WTC11 (cell line): ENCODE results near the gene AKT2. TPM values are rescaled to one million over a fixed set of nuclear protein-coding genes. Genes with fewer than 3 reads are reported as not detected.

Experiments used
- ATAC-seq: fragments of 200-7000 bp; cut with Tn5 transposase; 2 replicates; pipeline ENCODE4 v1.10.0; 2021; ENCODE audit warnings: mild to moderate bottlenecking, moderate library complexity
- CTCF ChIA-PET: fragments of 300-600 bp; sonication (Branson Sonifier 250); formaldehyde crosslinking; loops from one replicate; lab custom pipeline; 2021; ENCODE audit warnings: antibody characterized with exemption; lab: Charles Lee
- POLR2A ChIA-PET: fragments of 350-600 bp; sonication (Branson Sonifier 250); formaldehyde crosslinking; loops from one replicate; lab custom pipeline; 2021; ENCODE audit warnings: antibody characterized with exemption; lab: Charles Lee
- DNase-seq: peaks from one replicate; pipeline ENCODE4 v3.0.0; 2021; ENCODE audit warnings: low spot score
- H3K27ac Mint-ChIP-seq: 2 replicates; pipeline ENCODE4 v1.8.0; 2021; ENCODE audit warnings: mixed read lengths
- H3K27me3 Mint-ChIP-seq: 2 replicates; pipeline ENCODE4 v1.8.0; 2021; ENCODE audit warnings: low read depth, mild to moderate bottlenecking, moderate library complexity, mixed read lengths
- H3K36me3 Mint-ChIP-seq: 2 replicates; pipeline ENCODE4 v1.8.0; 2021; ENCODE audit warnings: mixed read lengths
- H3K4me1 Mint-ChIP-seq: 2 replicates; pipeline ENCODE4 v1.8.0; 2022; ENCODE audit warnings: mixed read lengths
- H3K4me3 Mint-ChIP-seq: 2 replicates; pipeline ENCODE4 v1.8.0; 2021; ENCODE audit warnings: mild to moderate bottlenecking, moderate library complexity, mixed read lengths
- H3K9me3 Mint-ChIP-seq: 2 replicates; pipeline ENCODE4 v1.8.0; 2021; ENCODE audit warnings: mixed read lengths
- ATF6 ChIP-seq: sonication (generic); formaldehyde crosslinking; IDR thresholded peaks from 2 replicates; pipeline ENCODE4 v1.8.1; 2023; ENCODE audit warnings: mild to moderate bottlenecking, missing genetic modification reagents
- CTCF ChIP-seq: fragments of 200-600 bp; IDR thresholded peaks from 2 replicates; pipeline ENCODE4 v1.8.0; 2022; ENCODE audit warnings: antibody characterized with exemption
- ERG ChIP-seq: fragments of 250-450 bp; sonication (Bioruptor Pico); IDR thresholded peaks from 2 replicates; pipeline ENCODE4 v1.8.0; 2021; ENCODE audit warnings: mild to moderate bottlenecking
- GABPB1 ChIP-seq: sonication (generic); formaldehyde crosslinking; IDR thresholded peaks from 2 replicates; pipeline ENCODE4 v1.8.1; 2023; ENCODE audit warnings: mild to moderate bottlenecking, missing genetic modification reagents
- GRHL2 ChIP-seq: fragments of 250-450 bp; sonication (Bioruptor Pico); IDR thresholded peaks from 2 replicates; pipeline ENCODE4 v1.8.0; 2022; ENCODE audit warnings: mild to moderate bottlenecking, moderate library complexity; ENCODE audit not compliant: insufficient replicate concordance, severe bottlenecking
- IRF2 ChIP-seq: sonication (generic); formaldehyde crosslinking; IDR thresholded peaks from 2 replicates; pipeline ENCODE4 v1.8.0; 2022; ENCODE audit warnings: low read depth, missing genetic modification reagents, borderline replicate concordance
- JUN ChIP-seq: sonication (generic); formaldehyde crosslinking; IDR thresholded peaks from 2 replicates; pipeline ENCODE4 v1.8.0; 2023; ENCODE audit warnings: mild to moderate bottlenecking, missing genetic modification reagents
- RORB ChIP-seq: fragments of 250-450 bp; sonication (Bioruptor Pico); IDR thresholded peaks from 2 replicates; pipeline ENCODE4 v1.9.0; 2021; ENCODE audit warnings: mild to moderate bottlenecking
- SP1 ChIP-seq: sonication (generic); formaldehyde crosslinking; conservative IDR thresholded peaks from 2 replicates; pipeline ENCODE4 v1.8.1; 2022; ENCODE audit warnings: missing genetic modification reagents
- TCF7 ChIP-seq: sonication (generic); formaldehyde crosslinking; IDR thresholded peaks from 2 replicates; pipeline ENCODE4 v1.8.0; 2022; ENCODE audit warnings: mild to moderate bottlenecking, low read depth, missing genetic modification reagents, moderate library complexity
- TEAD4 ChIP-seq: sonication (generic); formaldehyde crosslinking; IDR thresholded peaks from 2 replicates; pipeline ENCODE4 v1.8.0; 2022; ENCODE audit warnings: mild to moderate bottlenecking, missing genetic modification reagents
- USF1 ChIP-seq: sonication (generic); formaldehyde crosslinking; IDR thresholded peaks from 2 replicates; pipeline ENCODE4 v1.8.0; 2022; ENCODE audit warnings: mild to moderate bottlenecking, missing genetic modification reagents
- ZBTB21 ChIP-seq: sonication (generic); formaldehyde crosslinking; IDR thresholded peaks from 2 replicates; pipeline ENCODE4 v1.8.1; 2023; ENCODE audit warnings: mild to moderate bottlenecking, missing genetic modification reagents, borderline replicate concordance
- ZNF138 ChIP-seq: sonication (generic); formaldehyde crosslinking; conservative IDR thresholded peaks from 2 replicates; pipeline ENCODE4 v1.8.1; 2022; ENCODE audit warnings: mild to moderate bottlenecking, moderate library complexity, missing genetic modification reagents
- ZNF263 ChIP-seq: sonication (generic); formaldehyde crosslinking; IDR thresholded peaks from 2 replicates; pipeline ENCODE4 v1.8.1; 2022; ENCODE audit warnings: low read depth, mild to moderate bottlenecking, moderate library complexity, missing genetic modification reagents
- ZNF281 ChIP-seq: sonication (generic); formaldehyde crosslinking; IDR thresholded peaks from 2 replicates; pipeline ENCODE4 v1.8.0; 2023; ENCODE audit warnings: mild to moderate bottlenecking, missing genetic modification reagents
- ZNF396 ChIP-seq: fragments of 250-450 bp; sonication (Bioruptor Pico); IDR thresholded peaks from 2 replicates; pipeline ENCODE4 v1.8.0; 2021; ENCODE audit warnings: mild to moderate bottlenecking, moderate library complexity, borderline replicate concordance
- total RNA-seq: library from RNA; stranded (reverse); gene quantifications from 3 replicates; pipeline ENCODE4 v1.2.3, GENCODE V29; 2021
- TF ChIP-seq, protein P1 (sequence below): sonication (generic); formaldehyde crosslinking; IDR thresholded peaks from 2 replicates; pipeline ENCODE4 v1.8.0; 2023; ENCODE audit warnings: missing genetic modification reagents
- TF ChIP-seq, protein P2 (sequence below): sonication (generic); formaldehyde crosslinking; IDR thresholded peaks from 2 replicates; pipeline ENCODE4 v1.8.1; 2022; ENCODE audit warnings: mild to moderate bottlenecking, moderate library complexity, missing genetic modification reagents
- TF ChIP-seq, protein P3 (sequence below): sonication (generic); formaldehyde crosslinking; IDR thresholded peaks from 2 replicates; pipeline ENCODE4 v1.8.1; 2022; ENCODE audit warnings: mild to moderate bottlenecking, missing genetic modification reagents, moderate library complexity, borderline replicate concordance
- TF ChIP-seq, protein P4 (sequence below): fragments of 250-450 bp; sonication (Bioruptor Pico); IDR thresholded peaks from 2 replicates; pipeline ENCODE4 v1.9.0; 2021; ENCODE audit warnings: mild to moderate bottlenecking

AKT2 gene
- total RNA-seq, 1 experiment from 2014 or later = 156 TPM

GRCh38 chr19:40322951-40323615 is 37.9 kb upstream of the AKT2 start:
- TF ChIP-seq, protein P1, sequence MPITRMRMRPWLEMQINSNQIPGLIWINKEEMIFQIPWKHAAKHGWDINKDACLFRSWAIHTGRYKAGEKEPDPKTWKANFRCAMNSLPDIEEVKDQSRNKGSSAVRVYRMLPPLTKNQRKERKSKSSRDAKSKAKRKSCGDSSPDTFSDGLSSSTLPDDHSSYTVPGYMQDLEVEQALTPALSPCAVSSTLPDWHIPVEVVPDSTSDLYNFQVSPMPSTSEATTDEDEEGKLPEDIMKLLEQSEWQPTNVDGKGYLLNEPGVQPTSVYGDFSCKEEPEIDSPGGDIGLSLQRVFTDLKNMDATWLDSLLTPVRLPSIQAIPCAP = no peak
- TF ChIP-seq, protein P2, sequence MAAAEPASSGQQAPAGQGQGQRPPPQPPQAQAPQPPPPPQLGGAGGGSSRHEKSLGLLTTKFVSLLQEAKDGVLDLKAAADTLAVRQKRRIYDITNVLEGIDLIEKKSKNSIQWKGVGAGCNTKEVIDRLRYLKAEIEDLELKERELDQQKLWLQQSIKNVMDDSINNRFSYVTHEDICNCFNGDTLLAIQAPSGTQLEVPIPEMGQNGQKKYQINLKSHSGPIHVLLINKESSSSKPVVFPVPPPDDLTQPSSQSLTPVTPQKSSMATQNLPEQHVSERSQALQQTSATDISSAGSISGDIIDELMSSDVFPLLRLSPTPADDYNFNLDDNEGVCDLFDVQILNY (CRISPR knock-in tag) = no peak
- TF ChIP-seq ATF6 (CRISPR knock-in tag) (no peak), USF1 (no peak), CTCF (no peak), TEAD4 (CRISPR knock-in tag) (no peak), JUN (CRISPR knock-in tag) (no peak), ZBTB21 (no peak)
- TF ChIP-seq, protein P3, sequence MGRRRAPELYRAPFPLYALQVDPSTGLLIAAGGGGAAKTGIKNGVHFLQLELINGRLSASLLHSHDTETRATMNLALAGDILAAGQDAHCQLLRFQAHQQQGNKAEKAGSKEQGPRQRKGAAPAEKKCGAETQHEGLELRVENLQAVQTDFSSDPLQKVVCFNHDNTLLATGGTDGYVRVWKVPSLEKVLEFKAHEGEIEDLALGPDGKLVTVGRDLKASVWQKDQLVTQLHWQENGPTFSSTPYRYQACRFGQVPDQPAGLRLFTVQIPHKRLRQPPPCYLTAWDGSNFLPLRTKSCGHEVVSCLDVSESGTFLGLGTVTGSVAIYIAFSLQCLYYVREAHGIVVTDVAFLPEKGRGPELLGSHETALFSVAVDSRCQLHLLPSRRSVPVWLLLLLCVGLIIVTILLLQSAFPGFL = no peak
- TF ChIP-seq, all 79 proteins: peak for 0
- ChIA-PET POLR2A (no interaction called here), CTCF (interaction anchor here (1.6 kb wide), 1 partner anchor 18 kb away, joined by 3 read pairs; no protein-coding TSS in a partner anchor)
- Mint-ChIP-seq H3K4me1 (no peaks in the 10 kb centered on the region), H3K36me3 (peaks cover 35% of the 10 kb centered on the region), H3K27me3 (no peaks in the 10 kb centered on the region), H3K27ac (no peak overlapping the region), H3K9me3 (no peaks in the 10 kb centered on the region), H3K4me3 (no peak overlapping the region)
- ATAC-seq (no peak), DNase-seq (no peak)

- ChIA-PET POLR2A (interaction anchor here (0.6 kb wide), 1 partner anchor 466 kb away, joined by 3 read pairs; no protein-coding TSS in a partner anchor), CTCF (interaction anchor here (1.6 kb wide), 1 partner anchor 17 kb away, joined by 3 read pairs; no protein-coding TSS in a partner anchor)
- DNase-seq = no peak
- no peak for ATAC-seq
- no peaks in the 10 kb centered on the region for H3K9me3 Mint-ChIP-seq
- H3K4me1 Mint-ChIP-seq = no peaks in the 10 kb centered on the region
- H3K27ac Mint-ChIP-seq = no peak overlapping the region
- no peaks in the 10 kb centered on the region for H3K27me3 Mint-ChIP-seq
- H3K36me3 Mint-ChIP-seq = peaks cover 31% of the 10 kb centered on the region
- no peak overlapping the region for H3K4me3 Mint-ChIP-seq
- TF ChIP-seq GRHL2 (CRISPR knock-in tag) (no peak), ZNF396 (CRISPR knock-in tag) (no peak), ZNF263 (CRISPR knock-in tag) (no peak), ZNF138 (CRISPR knock-in tag) (no peak), SP1 (no peak), GABPB1 (CRISPR knock-in tag) (no peak), IRF2 (CRISPR knock-in tag) (no peak), JUN (CRISPR knock-in tag) (no peak), RORB (CRISPR knock-in tag) (no peak), ZNF281 (CRISPR knock-in tag) (no peak), TCF7 (no peak), ERG (no peak)
- TF ChIP-seq, protein P4, sequence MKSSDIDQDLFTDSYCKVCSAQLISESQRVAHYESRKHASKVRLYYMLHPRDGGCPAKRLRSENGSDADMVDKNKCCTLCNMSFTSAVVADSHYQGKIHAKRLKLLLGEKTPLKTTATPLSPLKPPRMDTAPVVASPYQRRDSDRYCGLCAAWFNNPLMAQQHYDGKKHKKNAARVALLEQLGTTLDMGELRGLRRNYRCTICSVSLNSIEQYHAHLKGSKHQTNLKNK (CRISPR knock-in tag) = no peak
Measured at GRCh38 chr19:40322271-40322610, 37.1 kb upstream of the AKT2 start.
